SK-N-SH (cell line): ENCODE results near the gene ESD. TPM values are rescaled to one million over a fixed set of nuclear protein-coding genes. Genes with fewer than 3 reads are reported as not detected.

Experiments used
- CTCF ChIA-PET: fragments of 300-600, 350-600 bp; formaldehyde crosslinking; extraction: SDS; loops from one replicate; lab custom pipeline; 2021; lab: Yijun Ruan, JAX
- POLR2A ChIA-PET: fragments of 350-600 bp; sonication (Branson Sonifier 250); formaldehyde crosslinking; extraction: SDS; loops from one replicate; lab custom pipeline; 2020; ENCODE audit warnings: antibody characterized with exemption, inconsistent platforms; lab: Yijun Ruan, JAX
- DNase-seq: peaks from one replicate; pipeline ENCODE4 v3.0.0; 2012
- H2AFZ ChIP-seq: fragments of 200-600 bp; sonication (generic); 2 replicates; pipeline ENCODE4 v1.8.1; 2016; ENCODE audit warnings: antibody characterized with exemption, mild to moderate bottlenecking, low read depth
- H3F3A ChIP-seq: fragments of 200-600 bp; sonication (generic); replicated peaks from 2 replicates; pipeline ENCODE3; 2016; ENCODE audit warnings: antibody characterized with exemption, mild to moderate bottlenecking; ENCODE audit not compliant: insufficient read depth
- H3K27ac ChIP-seq, 2 experiments: fragments of 200-500 bp in 1 of 2; fragments of 200-600 bp in 1 of 2; sonication (Bioruptor generic) in 1 of 2; sonication (generic), shearing (Covaris generic) in 1 of 2; 2 replicates each; pipeline versions ENCODE4 v1.5.1 to v1.6.1; 2014 to 2016; ENCODE audit warnings: low read depth in 2 of 2, inconsistent platforms in 1 of 2, low read length in 1 of 2, mild to moderate bottlenecking in 1 of 2, mixed read lengths in 1 of 2
- H3K27me3 ChIP-seq: fragments of 200-600 bp; sonication (generic), shearing (Covaris generic); 2 replicates; pipeline ENCODE4 v1.6.1; 2016; ENCODE audit warnings: mixed run types; ENCODE audit not compliant: insufficient read depth
- H3K36me3 ChIP-seq, 2 experiments: fragments of 200-500 bp in 1 of 2; fragments of 200-600 bp in 1 of 2; sonication (Bioruptor generic) in 1 of 2; sonication (generic) in 1 of 2; replicated peaks in 1 of 2; 2 replicates each; pipeline versions ENCODE3 to v1.5.1; 2014 to 2016; ENCODE audit warnings: low read length in 1 of 2, mild to moderate bottlenecking in 1 of 2; ENCODE audit not compliant: insufficient read depth in 2 of 2, control insufficient read depth in 1 of 2
- H3K4me1 ChIP-seq, 2 experiments: fragments of 200-500 bp in 1 of 2; fragments of 200-600 bp in 1 of 2; sonication (Bioruptor generic) in 1 of 2; sonication (generic), shearing (Covaris generic) in 1 of 2; 2 replicates each; pipeline versions ENCODE4 v1.5.1 to v1.6.1; 2014 to 2016; ENCODE audit warnings: low read depth in 1 of 2, low read length in 1 of 2, mixed run types in 1 of 2; ENCODE audit not compliant: insufficient read depth in 2 of 2, control insufficient read depth in 1 of 2
- H3K4me2 ChIP-seq: fragments of 200-600 bp; sonication (generic), shearing (Covaris generic); 2 replicates; pipeline ENCODE4 v1.6.1; 2017; ENCODE audit warnings: mixed run types
- H3K4me3 ChIP-seq, 2 experiments: fragments of 200-500 bp in 1 of 2; fragments of 200-600 bp in 1 of 2; sonication (Bioruptor generic) in 1 of 2; sonication (generic), shearing (Covaris generic) in 1 of 2; 2 replicates each; pipeline versions ENCODE4 v1.5.1 to v1.8.1; 2014 to 2016; ENCODE audit warnings: low read depth in 2 of 2, inconsistent platforms in 1 of 2, low read length in 1 of 2, mild to moderate bottlenecking in 1 of 2, mixed read lengths in 1 of 2, moderate library complexity in 1 of 2
- H3K79me2 ChIP-seq: fragments of 200-600 bp; sonication (generic); 2 replicates; pipeline ENCODE4 v1.8.1; 2017; ENCODE audit warnings: mild to moderate bottlenecking; ENCODE audit not compliant: insufficient read depth
- H3K9ac ChIP-seq: fragments of 200-600 bp; sonication (generic); 2 replicates; pipeline ENCODE4 v1.6.1; 2017; ENCODE audit warnings: mixed run types
- H3K9me2 ChIP-seq: fragments of 200-600 bp; sonication (generic); 2 replicates; pipeline ENCODE4 v1.6.1; 2017; ENCODE audit warnings: mixed run types
- H3K9me3 ChIP-seq: fragments of 200-600 bp; sonication (generic); 2 replicates; pipeline ENCODE4 v1.6.1; 2017; ENCODE audit warnings: mixed run types, mild to moderate bottlenecking, moderate library complexity
- H4K20me1 ChIP-seq: fragments of 200-600 bp; sonication (generic); 2 replicates; pipeline ENCODE4 v1.6.1; 2017; ENCODE audit warnings: mild to moderate bottlenecking, mixed run types; ENCODE audit not compliant: insufficient read depth
- CHD2 ChIP-seq: fragments of 150-350 bp; IDR thresholded peaks from 2 replicates; pipeline ENCODE4 v1.6.1; 2018; ENCODE audit warnings: low read length; ENCODE audit not compliant: partially characterized antibody
- CTCF ChIP-seq: fragments of 200-600 bp; sonication (generic); IDR thresholded peaks from 2 replicates; pipeline ENCODE4 v1.6.1; 2017; ENCODE audit warnings: antibody characterized with exemption, mild to moderate bottlenecking, moderate library complexity
- EP300 ChIP-seq, 2 experiments: IDR thresholded peaks; 2 replicates each; pipeline versions ENCODE4 v1.4.0 to v1.6.1; 2012; ENCODE audit warnings: borderline replicate concordance in 1 of 2, low read depth in 1 of 2, low read length in 1 of 2
- EZH2phosphoT487 ChIP-seq: fragments of 200-600 bp; sonication (generic); IDR thresholded peaks from 2 replicates; pipeline ENCODE4 v1.6.1; 2017; ENCODE audit warnings: low read depth, mixed run types, mild to moderate bottlenecking, antibody characterized with exemption, moderate library complexity, borderline replicate concordance
- GATA2 ChIP-seq: sonication (generic); formaldehyde crosslinking; IDR thresholded peaks from 2 replicates; pipeline ENCODE4 v1.5.0; 2020; ENCODE audit warnings: mild to moderate bottlenecking, missing genetic modification reagents
- JUND ChIP-seq: IDR thresholded peaks from 2 replicates; pipeline ENCODE4 v1.4.0; 2012
- MXI1 ChIP-seq: IDR thresholded peaks from 2 replicates; pipeline ENCODE4 v1.6.1; 2012; ENCODE audit warnings: mild to moderate bottlenecking, low read depth, low read length, improper control_type of control experiment
- NRF1 ChIP-seq: IDR thresholded peaks from 2 replicates; pipeline ENCODE4 v1.6.1; 2012; ENCODE audit warnings: low read depth, mild to moderate bottlenecking, low read length
- REST ChIP-seq: IDR thresholded peaks from 2 replicates; pipeline ENCODE4 v1.6.1; 2012; ENCODE audit warnings: mild to moderate bottlenecking, low read depth, low read length, moderate library complexity
- RFX5 ChIP-seq: IDR thresholded peaks from 2 replicates; pipeline ENCODE4 v1.6.1; 2012; ENCODE audit warnings: mild to moderate bottlenecking, improper control_type of control experiment, low read length
- RXRA ChIP-seq: IDR thresholded peaks from 2 replicates; pipeline ENCODE4 v1.4.0; 2012; ENCODE audit warnings: low read depth, mild to moderate bottlenecking, borderline replicate concordance
- SMC3 ChIP-seq: IDR thresholded peaks from 2 replicates; pipeline ENCODE4 v1.6.1; 2012; ENCODE audit warnings: low read depth, low read length, improper control_type of control experiment
- TCF12 ChIP-seq: IDR thresholded peaks from 2 replicates; pipeline ENCODE4 v1.4.0; 2012
- USF2 ChIP-seq: fragments of 150-350 bp; IDR thresholded peaks from 2 replicates; pipeline ENCODE4 v1.6.1; 2017; ENCODE audit warnings: antibody characterized with exemption, low read length, low read depth, borderline replicate concordance
- YY1 ChIP-seq: IDR thresholded peaks from 2 replicates; pipeline ENCODE4 v1.4.0; 2012; ENCODE audit warnings: low read depth, mild to moderate bottlenecking
- WGBS: methylation state at CpG from one replicate; pipeline ENCODE4 v1.1.6; 2017; ENCODE audit warnings: low lambda C conversion rate; 5-methylcytosine and 5-hydroxymethylcytosine counted together
- polyA plus RNA-seq, 3 experiments: library from polyadenylated mRNA; depleted of rRNA; stranded (reverse); fragments of >200 nt; gene quantifications; 2 replicates each; pipeline ENCODE4 v1.2.3, GENCODE V29; 2012
- TF ChIP-seq, protein P1 (sequence below): IDR thresholded peaks from 2 replicates; pipeline ENCODE4 v1.4.0; 2012; ENCODE audit warnings: low read depth, borderline replicate concordance
- TF ChIP-seq, protein P2 (sequence below): fragments of 150-350 bp; IDR thresholded peaks from 2 replicates; pipeline ENCODE4 v1.6.1; 2016; ENCODE audit warnings: mild to moderate bottlenecking, low read depth, low read length

ESD gene
- polyA plus RNA-seq, 1 of the 3 experiments (the other 2 are of a cell fraction): 80.9 TPM

DNA sequence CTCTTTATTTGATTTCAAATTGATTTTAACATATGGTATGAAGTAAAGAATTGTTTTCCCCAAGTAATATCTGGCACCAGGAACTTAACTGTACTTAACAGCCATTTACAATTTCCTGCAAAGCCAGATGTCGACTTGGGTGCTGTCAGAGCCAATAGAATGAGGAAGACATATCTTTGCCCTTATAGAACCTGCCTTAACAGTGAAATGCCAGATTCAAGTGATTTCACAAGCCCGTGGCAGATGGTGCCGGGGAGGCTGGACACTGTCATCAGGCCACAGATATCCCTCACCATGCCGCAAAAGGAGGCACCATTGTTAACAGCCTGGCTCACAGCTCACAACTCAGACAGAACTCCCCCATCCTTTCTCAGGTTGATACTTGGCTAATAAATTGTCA is 48.7 kb downstream of the ESD start (continued):
- TF ChIP-seq, protein P1, sequence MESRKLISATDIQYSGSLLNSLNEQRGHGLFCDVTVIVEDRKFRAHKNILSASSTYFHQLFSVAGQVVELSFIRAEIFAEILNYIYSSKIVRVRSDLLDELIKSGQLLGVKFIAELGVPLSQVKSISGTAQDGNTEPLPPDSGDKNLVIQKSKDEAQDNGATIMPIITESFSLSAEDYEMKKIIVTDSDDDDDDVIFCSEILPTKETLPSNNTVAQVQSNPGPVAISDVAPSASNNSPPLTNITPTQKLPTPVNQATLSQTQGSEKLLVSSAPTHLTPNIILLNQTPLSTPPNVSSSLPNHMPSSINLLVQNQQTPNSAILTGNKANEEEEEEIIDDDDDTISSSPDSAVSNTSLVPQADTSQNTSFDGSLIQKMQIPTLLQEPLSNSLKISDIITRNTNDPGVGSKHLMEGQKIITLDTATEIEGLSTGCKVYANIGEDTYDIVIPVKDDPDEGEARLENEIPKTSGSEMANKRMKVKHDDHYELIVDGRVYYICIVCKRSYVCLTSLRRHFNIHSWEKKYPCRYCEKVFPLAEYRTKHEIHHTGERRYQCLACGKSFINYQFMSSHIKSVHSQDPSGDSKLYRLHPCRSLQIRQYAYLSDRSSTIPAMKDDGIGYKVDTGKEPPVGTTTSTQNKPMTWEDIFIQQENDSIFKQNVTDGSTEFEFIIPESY: no peak
- TF ChIP-seq GATA2 (CRISPR knock-in tag) (peak; percentile 94), USF2 (no peak), NRF1 (no peak), MXI1 (peak; percentile 77; the same call in 1 of the 2 replicates), SMC3 (no peak), EZH2phosphoT487 (no peak), CHD2 (peak; percentile 80), YY1 (no peak)

DNA sequence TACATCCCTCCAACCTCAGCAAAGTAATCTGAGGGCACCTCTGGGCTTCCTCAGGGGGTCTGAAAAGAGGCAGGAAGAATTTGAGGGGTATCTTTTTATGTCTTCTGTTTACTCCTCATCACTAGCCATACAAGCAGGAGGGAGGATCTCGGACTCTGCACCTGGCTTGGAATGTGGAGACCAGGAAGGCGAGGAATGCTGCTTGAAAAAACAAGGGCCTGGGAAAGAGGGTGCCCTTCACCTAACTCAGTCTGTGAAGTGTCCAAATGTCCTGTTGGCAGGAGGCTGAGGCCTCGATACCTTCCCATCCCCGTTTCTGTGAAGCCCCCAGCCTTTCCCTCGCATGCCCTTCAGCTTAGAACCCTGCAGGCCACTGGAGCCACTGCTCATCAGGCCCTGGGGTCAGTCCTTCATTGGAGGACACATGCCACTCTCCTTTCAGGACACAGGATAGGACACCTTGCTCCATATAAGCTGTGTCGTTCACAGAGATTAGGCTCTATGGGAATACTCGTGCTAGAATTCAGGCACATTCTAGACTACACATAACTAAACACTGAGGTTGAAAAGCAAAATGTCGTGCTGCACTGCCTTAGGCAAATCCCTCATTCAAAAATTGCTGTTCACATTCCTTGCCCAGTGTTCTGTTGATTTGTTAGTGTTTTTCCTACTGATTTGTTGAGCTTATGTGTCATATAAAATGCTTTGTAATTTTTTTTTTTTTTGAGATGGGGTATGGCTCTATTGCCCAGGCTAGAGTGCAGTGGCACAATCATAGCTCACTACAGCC is 49.7 kb downstream of the ESD start:
- Histone ChIP-seq H3K79me2 (no peaks in the 10 kb centered on the region), H3K4me2 (no peak overlapping the region), H3K27me3 (no peaks in the 10 kb centered on the region), H3K9ac (no peak overlapping the region), H2AFZ (no peak overlapping the region), H3K9me2 (no peaks in the 10 kb centered on the region), H3K9me3 (no peaks in the 10 kb centered on the region), H4K20me1 (no peaks in the 10 kb centered on the region), H3F3A (peaks cover 20% of the 10 kb centered on the region), H3K4me1 (peaks cover 19 to 23% of the 10 kb centered on the region in 2 experiments; a peak in 3 of 4 replicates), H3K4me3 (no peak overlapping the region), H3K27ac (peak overlapping the region in 1 of 2 experiments; percentile 96; a peak in 2 of 4 replicates), H3K36me3 (peaks cover 22 to 29% of the 10 kb centered on the region in 2 experiments)
- ChIA-PET CTCF (interaction anchor here (1.1 to 1.7 kb wide), 5 partner anchors 13 to 255 kb away, joined by 3 to 5 read pairs (median 4); no protein-coding TSS in a partner anchor), POLR2A (no interaction called here)
- WGBS: 97% methylated on average over 8 of the region's 8 CpGs
- no peak for DNase-seq
- TF ChIP-seq, protein P2, sequence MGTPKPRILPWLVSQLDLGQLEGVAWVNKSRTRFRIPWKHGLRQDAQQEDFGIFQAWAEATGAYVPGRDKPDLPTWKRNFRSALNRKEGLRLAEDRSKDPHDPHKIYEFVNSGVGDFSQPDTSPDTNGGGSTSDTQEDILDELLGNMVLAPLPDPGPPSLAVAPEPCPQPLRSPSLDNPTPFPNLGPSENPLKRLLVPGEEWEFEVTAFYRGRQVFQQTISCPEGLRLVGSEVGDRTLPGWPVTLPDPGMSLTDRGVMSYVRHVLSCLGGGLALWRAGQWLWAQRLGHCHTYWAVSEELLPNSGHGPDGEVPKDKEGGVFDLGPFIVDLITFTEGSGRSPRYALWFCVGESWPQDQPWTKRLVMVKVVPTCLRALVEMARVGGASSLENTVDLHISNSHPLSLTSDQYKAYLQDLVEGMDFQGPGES: no peak
- no peak for TF ChIP-seq RFX5
- TF ChIP-seq CTCF: no peak
- no peak for TF ChIP-seq TCF12
- TF ChIP-seq JUND: no peak
- no peak for TF ChIP-seq SMC3
- no peak for TF ChIP-seq EP300 (IDR thresholded peaks at IDR 0.05; ENCODE audit: borderline replicate concordance in 1 of 2, low read depth in 1 of 2, low read length in 1 of 2)
- no peak for TF ChIP-seq REST
- no peak for TF ChIP-seq RXRA
- TF ChIP-seq YY1: no peak
